NCI-H2196 treated with DMSO at 0.1 percent for 48 hours (cell line): Measurements from ENCODE around the gene VPS26A.
"Not testable (repeated sequence)": the region's sequence is repeated elsewhere in the genome, so short reads cannot be mapped to it uniquely, and the experiment has no call there.

ENCODE experiments used
- DNase-seq: peaks from one replicate; lab custom pipeline; 2025; ENCODE audit not compliant: unreplicated experiment; lab: John Stamatoyannopoulos, UW

VPS26A gene

GRCh38 chr10:69102440-69102839 lies 21.5 kb upstream of the VPS26A start:
- DNase-seq, result no peak

- no peak for DNase-seq
These were observed 20.2 kb upstream of the VPS26A start for GRCh38 chr10:69103784-69104183.

- no peak for DNase-seq
These were observed 18.8 kb upstream of the VPS26A start for GRCh38 chr10:69104994-69105790.

- DNase-seq, result no peak
These were observed 16.8 kb upstream of the VPS26A start for GRCh38 chr10:69107176-69107490.

GRCh38 chr10:69107699-69108098 lies 16.3 kb upstream of the VPS26A start:
- no peak for DNase-seq

GRCh38 chr10:69119896-69120295 lies 4.1 kb upstream of the VPS26A start:
- no peak for DNase-seq

- DNase-seq, result no peak
These were observed 652 bp upstream of the VPS26A start for GRCh38 chr10:69123306-69123746.

GRCh38 chr10:69124563-69125268 lies 738 bp downstream of the VPS26A start:
- no peak for DNase-seq

GRCh38 chr10:69125554-69125953 lies 1.6 kb downstream of the VPS26A start:
- DNase-seq, result no peak

- DNase-seq, result no peak
These were observed 6.3 kb downstream of the VPS26A start for GRCh38 chr10:69130251-69130650.

GRCh38 chr10:69139961-69140360 lies 16.0 kb downstream of the VPS26A start:
- DNase-seq, result no peak

GRCh38 chr10:69141304-69141703 lies 17.3 kb downstream of the VPS26A start:
- DNase-seq, result no peak

GRCh38 chr10:69142074-69142473 lies 18.1 kb downstream of the VPS26A start:
- DNase-seq, result not testable (repeated sequence)

GRCh38 chr10:69142983-69143382 lies 19.0 kb downstream of the VPS26A start:
- DNase-seq, result no peak

GRCh38 chr10:69145329-69145728 lies 21.4 kb downstream of the VPS26A start:
- DNase-seq, result no peak

- DNase-seq, result no peak
These were observed 21.9 kb downstream of the VPS26A start for GRCh38 chr10:69145864-69146263.

- no peak for DNase-seq
These were observed 22.8 kb downstream of the VPS26A start for GRCh38 chr10:69146759-69147158.

- no peak for DNase-seq
These were observed 28.0 kb downstream of the VPS26A start for GRCh38 chr10:69151984-69152383.

- no peak for DNase-seq
These were observed 29.2 kb downstream of the VPS26A start for GRCh38 chr10:69153227-69153626.

- no peak for DNase-seq
These were observed 36.8 kb downstream of the VPS26A start for GRCh38 chr10:69160809-69161241.

GRCh38 chr10:69168493-69168892 lies 44.5 kb downstream of the VPS26A start:
- DNase-seq, result no peak

GRCh38 chr10:69172241-69172982 lies 48.4 kb downstream of the VPS26A start:
- no peak for DNase-seq
